Cerebellar nuclear complex (tissue), 1 donor: Measurements from ENCODE around the gene CDON.

Source experiments
- DNase-seq, 2 experiments: peaks; one replicate each; lab custom pipeline; 2025; lab: John Stamatoyannopoulos, UW

CDON gene, protein sequence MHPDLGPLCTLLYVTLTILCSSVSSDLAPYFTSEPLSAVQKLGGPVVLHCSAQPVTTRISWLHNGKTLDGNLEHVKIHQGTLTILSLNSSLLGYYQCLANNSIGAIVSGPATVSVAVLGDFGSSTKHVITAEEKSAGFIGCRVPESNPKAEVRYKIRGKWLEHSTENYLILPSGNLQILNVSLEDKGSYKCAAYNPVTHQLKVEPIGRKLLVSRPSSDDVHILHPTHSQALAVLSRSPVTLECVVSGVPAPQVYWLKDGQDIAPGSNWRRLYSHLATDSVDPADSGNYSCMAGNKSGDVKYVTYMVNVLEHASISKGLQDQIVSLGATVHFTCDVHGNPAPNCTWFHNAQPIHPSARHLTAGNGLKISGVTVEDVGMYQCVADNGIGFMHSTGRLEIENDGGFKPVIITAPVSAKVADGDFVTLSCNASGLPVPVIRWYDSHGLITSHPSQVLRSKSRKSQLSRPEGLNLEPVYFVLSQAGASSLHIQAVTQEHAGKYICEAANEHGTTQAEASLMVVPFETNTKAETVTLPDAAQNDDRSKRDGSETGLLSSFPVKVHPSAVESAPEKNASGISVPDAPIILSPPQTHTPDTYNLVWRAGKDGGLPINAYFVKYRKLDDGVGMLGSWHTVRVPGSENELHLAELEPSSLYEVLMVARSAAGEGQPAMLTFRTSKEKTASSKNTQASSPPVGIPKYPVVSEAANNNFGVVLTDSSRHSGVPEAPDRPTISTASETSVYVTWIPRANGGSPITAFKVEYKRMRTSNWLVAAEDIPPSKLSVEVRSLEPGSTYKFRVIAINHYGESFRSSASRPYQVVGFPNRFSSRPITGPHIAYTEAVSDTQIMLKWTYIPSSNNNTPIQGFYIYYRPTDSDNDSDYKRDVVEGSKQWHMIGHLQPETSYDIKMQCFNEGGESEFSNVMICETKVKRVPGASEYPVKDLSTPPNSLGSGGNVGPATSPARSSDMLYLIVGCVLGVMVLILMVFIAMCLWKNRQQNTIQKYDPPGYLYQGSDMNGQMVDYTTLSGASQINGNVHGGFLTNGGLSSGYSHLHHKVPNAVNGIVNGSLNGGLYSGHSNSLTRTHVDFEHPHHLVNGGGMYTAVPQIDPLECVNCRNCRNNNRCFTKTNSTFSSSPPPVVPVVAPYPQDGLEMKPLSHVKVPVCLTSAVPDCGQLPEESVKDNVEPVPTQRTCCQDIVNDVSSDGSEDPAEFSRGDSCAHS (N-terminal part only)

DNA sequence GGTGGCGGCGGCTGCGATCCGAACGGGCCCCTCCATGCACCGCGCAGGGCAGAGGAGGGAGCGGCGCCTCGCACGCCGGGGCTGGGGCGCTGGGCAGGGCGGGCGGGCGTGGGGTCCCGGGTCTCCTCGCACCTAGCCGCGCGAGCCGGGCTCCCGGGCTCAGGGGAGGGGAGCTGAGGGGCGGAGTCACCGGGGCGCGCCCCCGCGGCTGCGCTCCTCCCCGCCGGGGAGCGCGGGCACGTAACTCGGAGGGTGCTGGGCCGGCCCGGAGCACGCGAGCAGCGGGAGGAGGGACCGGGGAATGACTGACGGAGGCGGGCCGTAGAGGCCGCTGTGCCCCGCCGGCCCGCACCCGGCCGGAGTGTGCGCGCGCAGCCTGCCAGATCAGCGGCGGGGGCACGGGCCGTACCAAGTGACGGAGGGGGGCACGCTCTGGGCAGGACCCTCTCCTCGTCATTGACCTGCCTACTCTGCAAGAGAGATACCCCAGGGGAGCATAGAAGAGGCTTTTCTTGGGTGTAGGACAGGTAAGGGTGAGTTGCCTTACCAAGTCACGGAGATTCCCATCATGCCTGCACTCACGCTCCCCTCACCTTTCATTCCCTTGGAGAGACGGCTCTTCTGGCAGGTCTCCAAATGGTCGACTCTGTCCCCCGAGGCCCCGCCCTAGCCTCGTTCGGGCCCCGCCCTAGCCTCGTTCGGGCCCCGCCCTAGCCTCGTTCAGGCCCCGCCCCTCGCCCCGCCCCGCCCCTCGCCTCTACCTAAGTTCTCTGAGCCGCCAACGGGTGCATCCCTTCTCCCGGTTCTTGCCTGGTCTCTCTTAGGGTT, at the start of gene CDON:
TSS of gene CDON (minus strand) at position 188 of the 828 bp plus-strand sequence. CDS start 39,390 bp downstream, outside the sequence.
- DNase-seq, result peak; percentile 25 to 90

- DNase-seq, result peak; percentile 26 to 66
These were observed 48.9 kb upstream of the CDON start for GRCh38 chr11:126111458-126112116.

- peak in 1 of 2 experiments; percentile 75 for DNase-seq
These were observed 47.5 kb upstream of the CDON start for GRCh38 chr11:126109941-126110731.

- DNase-seq, result no peak
These were observed 44.1 kb upstream of the CDON start for GRCh38 chr11:126106594-126107328.

GRCh38 chr11:126105748-126106080, 43.0 kb upstream of the CDON start:
- DNase-seq, result no peak

GRCh38 chr11:126105022-126105747, 42.5 kb upstream of the CDON start:
- DNase-seq, result no peak

GRCh38 chr11:126104420-126104819, 41.8 kb upstream of the CDON start:
- no peak for DNase-seq

- DNase-seq, result no peak
These were observed 40.5 kb upstream of the CDON start for GRCh38 chr11:126103150-126103549.

DNA sequence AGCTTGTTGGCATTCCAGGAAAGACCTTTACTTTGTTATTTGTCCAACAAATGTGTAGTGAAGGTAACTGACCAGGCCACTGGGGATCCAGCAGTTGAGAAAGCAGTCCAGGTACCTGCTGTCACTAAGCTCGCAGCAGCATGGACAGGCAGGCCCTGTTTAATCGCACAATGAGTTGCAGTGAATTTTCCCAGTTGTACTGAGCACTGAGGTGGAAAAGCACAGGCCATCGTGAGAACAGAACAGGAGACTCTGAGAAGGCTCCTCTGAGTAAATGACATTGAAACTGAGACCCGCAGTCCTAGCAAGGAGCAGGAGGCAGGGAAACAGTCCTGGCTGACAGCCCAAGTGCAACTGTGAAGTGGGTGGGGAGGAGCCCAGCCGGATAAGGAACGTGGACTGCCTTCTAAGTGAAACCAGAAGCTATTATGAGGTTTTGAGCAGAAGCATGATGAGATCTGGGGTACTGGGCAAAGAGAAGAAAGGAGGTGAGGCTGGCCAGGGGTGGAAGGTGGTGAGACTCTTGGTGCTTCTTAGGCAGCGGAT, 39.8 kb upstream of the CDON start:
- no peak for DNase-seq

- DNase-seq, result no peak
These were observed 39.2 kb upstream of the CDON start for GRCh38 chr11:126101930-126102283.

- DNase-seq, result no peak
These were observed 38.7 kb upstream of the CDON start for GRCh38 chr11:126101251-126101929.

GRCh38 chr11:126100716-126101115, 38.0 kb upstream of the CDON start:
- DNase-seq, result no peak

DNA sequence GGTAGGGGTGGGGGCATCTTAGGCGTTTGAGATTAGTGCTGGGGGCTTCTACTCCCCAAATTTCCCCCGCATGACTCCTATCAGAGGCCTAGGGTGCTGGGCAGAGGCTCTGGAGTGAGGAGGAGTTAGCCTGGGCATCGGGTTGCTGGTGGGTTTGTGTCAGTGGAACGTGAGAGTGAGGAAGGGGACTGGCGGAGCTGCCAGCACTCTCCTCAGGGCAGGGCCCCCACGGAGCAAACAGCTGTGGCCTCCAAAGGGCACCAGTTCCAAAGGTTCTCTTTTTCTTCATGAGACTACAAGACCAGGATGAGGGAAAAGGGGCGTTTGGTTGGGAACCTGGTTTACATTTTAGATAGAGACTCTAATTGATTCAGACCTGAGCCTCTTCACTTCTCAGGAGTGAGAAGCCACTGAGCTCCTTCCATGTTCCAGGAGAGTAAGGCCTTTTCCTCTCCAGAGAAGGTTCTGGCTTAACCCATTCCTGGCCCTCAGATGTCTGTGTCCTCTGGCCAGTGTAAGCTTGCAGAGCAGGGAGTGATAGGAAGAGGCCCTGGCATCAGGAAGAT, 35.6 kb upstream of the CDON start:
- DNase-seq, result no peak

DNA sequence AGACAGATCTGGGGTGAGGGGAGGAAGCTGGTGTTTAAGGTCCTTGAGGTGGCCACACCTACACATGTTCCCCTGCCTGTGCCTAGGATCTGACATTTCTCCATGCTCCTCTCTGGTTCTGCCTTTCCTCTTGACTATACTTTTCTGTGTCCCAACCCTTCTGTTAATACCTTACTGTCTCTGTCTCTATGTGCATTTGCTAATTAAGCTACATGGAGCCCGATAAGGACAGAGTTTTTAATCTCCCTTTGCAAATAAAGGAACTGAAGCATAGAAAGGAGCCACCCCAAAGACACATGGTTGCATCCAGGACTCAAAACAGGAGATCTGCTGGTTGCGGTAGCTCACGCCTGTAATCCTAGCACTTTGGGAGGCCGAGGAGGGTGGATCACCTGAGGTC, 33.1 kb upstream of the CDON start:
- no peak for DNase-seq

GRCh38 chr11:126090452-126090851, 27.8 kb upstream of the CDON start:
- DNase-seq, result no peak

GRCh38 chr11:126088999-126089398, 26.3 kb upstream of the CDON start:
- DNase-seq, result no peak

GRCh38 chr11:126086248-126086647, 23.6 kb upstream of the CDON start:
- no peak for DNase-seq

- no peak for DNase-seq
These were observed 21.9 kb upstream of the CDON start for GRCh38 chr11:126084608-126084912.
